ENCODE data around the gene CAP2.
"Not testable (repeated sequence)": the region's sequence is repeated elsewhere in the genome, so short reads cannot be mapped to it uniquely, and the experiment has no call there.

Gene CAP2

DNA sequence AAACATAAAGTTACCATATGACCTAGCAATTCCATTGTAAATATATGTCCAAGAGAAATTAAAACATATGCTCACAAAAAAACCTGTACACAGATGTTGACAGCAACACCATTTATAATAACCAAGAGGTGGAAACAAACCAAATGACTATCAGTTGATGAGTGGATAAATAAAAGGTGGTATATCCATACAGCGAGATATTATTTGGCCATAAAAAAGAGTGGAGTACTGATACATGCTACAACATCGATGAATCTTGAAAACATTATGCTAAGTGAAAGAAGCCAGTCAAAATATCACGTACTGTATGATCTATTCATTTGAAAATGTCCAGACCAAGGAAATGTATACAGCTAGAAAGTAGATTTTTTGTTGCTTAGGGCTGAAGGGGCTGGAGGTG is 2.9 kb downstream of the CAP2 start:
- no peak overlapping the region for H3K4me3 ChIP-seq (replicated peaks; ENCODE audit: low read depth, low read length)
- TF ChIP-seq, protein P1, sequence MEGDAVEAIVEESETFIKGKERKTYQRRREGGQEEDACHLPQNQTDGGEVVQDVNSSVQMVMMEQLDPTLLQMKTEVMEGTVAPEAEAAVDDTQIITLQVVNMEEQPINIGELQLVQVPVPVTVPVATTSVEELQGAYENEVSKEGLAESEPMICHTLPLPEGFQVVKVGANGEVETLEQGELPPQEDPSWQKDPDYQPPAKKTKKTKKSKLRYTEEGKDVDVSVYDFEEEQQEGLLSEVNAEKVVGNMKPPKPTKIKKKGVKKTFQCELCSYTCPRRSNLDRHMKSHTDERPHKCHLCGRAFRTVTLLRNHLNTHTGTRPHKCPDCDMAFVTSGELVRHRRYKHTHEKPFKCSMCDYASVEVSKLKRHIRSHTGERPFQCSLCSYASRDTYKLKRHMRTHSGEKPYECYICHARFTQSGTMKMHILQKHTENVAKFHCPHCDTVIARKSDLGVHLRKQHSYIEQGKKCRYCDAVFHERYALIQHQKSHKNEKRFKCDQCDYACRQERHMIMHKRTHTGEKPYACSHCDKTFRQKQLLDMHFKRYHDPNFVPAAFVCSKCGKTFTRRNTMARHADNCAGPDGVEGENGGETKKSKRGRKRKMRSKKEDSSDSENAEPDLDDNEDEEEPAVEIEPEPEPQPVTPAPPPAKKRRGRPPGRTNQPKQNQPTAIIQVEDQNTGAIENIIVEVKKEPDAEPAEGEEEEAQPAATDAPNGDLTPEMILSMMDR (IDR thresholded peaks at IDR 0.05; ENCODE audit: low read length, missing control alignments) = no peak
- no peak for DNase-seq (ENCODE audit: low read depth)

DNA sequence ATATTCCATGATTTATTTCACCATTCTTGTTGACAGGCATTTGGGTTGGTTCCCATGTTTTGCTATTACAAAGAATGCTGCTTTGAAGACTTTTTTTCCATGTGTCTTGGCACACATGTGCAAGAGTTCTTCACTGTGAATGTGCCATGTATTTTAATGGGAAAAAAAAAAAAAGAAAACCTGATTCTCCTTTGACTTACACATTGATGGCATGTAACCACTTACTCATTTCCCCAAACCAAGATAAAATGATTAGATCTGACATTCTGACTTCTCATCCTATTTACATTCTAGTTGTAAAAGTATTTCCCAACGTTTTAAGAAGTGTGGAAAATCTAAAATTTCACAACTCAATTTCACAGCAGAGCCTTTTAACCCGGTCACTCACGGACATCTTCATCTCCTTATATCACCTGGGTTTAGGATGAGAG is 4.4 kb downstream of the CAP2 start:
- no peak overlapping the region for H3K4me3 ChIP-seq (replicated peaks; ENCODE audit: low read depth, low read length)
- DNase-seq (ENCODE audit: low read depth) = peak; percentile 94
- TF ChIP-seq, protein P1 (IDR thresholded peaks at IDR 0.05; ENCODE audit: low read length, missing control alignments) = no peak

DNA sequence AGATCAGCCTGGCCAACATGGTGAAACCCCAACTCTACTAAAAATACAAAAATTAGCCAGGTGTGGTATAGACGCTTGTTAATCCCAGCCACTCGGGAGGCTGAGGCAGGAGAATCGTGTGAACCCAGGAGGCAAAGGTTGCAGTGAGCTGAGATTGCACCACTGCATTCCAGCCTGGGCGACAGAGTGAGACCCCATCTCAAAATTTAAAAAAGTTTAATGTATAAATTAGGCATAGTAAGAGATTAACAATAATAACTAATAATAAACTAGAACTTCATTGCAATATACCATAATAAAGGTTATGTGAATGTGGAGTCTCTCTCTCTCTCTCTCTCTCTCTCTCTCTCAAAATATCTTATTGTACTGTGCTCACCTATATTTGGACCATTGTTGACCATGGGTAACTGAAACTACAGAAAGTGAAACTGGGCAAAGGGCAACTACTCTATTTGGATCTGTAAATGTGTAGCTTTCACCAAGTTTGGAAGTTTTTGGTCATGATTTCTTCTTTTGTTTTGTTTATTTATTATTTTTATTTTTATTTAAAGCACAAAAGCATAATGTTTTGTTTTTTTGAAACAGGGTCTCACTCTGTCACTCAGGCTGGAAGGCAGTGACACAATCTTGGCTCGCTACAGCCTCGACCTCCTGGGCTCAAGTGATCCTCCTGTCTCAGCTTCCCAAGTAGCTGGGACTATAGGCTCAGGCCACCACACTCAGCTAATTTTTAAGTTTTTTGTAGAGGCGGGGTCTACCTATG is 12.0 kb downstream of the CAP2 start:
- not testable (repeated sequence) for DNase-seq (ENCODE audit: low read depth)

DNA sequence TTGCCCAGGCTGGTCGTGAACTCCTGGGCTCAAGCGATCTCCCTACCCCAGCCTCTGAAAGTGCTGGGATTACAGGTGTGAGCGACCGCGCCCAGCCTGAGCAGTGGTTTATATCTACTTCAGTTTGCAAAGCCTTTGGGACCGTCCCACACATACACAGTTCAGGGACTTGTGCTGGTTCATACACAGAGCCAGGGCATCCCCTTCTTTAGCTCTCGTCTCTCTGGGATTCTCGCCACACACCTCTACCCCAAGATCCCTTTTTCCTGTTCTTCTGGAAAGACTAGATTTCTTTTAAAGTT is 12.5 kb downstream of the CAP2 start:
- no peak for DNase-seq (ENCODE audit: low read depth)
- no peak overlapping the region for H3K4me3 ChIP-seq (replicated peaks; ENCODE audit: low read depth, low read length)
- TF ChIP-seq, protein P1 (IDR thresholded peaks at IDR 0.05; ENCODE audit: low read length, missing control alignments) = no peak

More for the DNA sequence above, 12.0 kb downstream of the CAP2 start:
- not testable (repeated sequence) for H3K4me3 ChIP-seq (replicated peaks; ENCODE audit: low read depth, low read length)

DNA sequence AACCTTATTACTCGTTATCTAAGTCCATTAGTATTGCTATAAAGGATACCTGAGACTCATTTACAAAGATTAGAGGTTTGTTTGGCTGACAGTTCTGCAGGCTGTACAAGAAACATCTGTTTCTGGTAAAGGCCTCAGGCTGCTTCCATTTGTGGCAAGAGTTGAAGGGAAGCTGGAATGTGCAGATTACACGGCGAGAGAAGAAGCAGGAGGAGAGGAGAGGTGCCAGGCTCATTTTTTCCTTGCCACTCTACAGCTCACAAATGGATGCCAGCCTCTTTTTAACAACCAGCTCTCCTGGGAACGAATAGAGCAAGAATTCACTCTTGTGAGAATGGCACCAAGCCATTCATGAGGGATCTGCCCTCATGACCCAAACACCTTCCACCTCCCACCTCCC is 14.7 kb downstream of the CAP2 start:
- TF ChIP-seq, protein P1 (IDR thresholded peaks at IDR 0.05; ENCODE audit: low read length, missing control alignments) = no peak
- no peak for DNase-seq (ENCODE audit: low read depth)
- no peak overlapping the region for H3K4me3 ChIP-seq (replicated peaks; ENCODE audit: low read depth, low read length)

DNA sequence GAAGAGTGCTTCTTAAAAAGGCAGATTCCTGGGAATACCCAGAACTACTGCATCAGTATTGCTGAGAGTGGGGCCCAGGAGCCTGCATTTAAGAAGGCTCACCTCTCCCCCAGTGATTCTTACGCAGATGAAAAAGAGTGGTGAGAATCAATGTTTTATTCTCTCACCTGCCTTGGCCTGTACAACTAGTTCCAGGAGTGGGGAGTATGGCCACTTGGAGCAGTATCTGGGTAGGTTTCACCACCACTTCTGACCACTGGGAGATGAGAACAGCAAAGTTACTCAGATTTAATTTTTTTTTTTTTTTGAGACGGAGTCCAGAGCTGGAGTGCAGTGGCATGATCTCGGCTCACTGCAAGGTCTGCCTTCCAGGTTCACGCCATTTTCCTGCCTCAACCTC is 16.9 kb downstream of the CAP2 start:
- H3K4me3 ChIP-seq (replicated peaks; ENCODE audit: low read depth, low read length) = no peak overlapping the region
- TF ChIP-seq, protein P1 (IDR thresholded peaks at IDR 0.05; ENCODE audit: low read length, missing control alignments) = no peak
- DNase-seq (ENCODE audit: low read depth) = no peak

DNA sequence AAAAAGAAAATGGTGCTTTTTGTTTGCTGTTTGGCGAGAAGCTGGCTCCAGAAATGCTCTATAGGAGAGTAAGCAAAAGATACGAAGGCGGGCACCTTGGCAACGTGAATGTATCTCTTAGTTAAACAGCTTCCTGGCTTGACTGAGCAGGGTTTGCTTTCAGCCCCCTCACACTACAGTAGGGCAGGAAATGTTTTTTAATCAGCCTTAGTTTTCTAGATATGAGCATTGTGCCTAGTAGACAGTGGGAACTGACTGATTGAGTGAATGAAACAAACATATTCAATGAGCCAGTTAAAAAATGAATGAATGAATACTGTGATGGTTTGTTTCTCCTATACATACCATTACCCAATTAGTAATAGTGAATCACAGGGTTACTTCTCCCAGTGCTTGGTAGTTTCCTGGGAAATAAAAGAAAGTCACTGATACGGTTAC is 19.9 kb downstream of the CAP2 start:
- TF ChIP-seq, protein P1 (IDR thresholded peaks at IDR 0.05; ENCODE audit: low read length, missing control alignments) = no peak
- no peak overlapping the region for H3K4me3 ChIP-seq (replicated peaks; ENCODE audit: low read depth, low read length)
- DNase-seq (ENCODE audit: low read depth) = peak; percentile 49

DNA sequence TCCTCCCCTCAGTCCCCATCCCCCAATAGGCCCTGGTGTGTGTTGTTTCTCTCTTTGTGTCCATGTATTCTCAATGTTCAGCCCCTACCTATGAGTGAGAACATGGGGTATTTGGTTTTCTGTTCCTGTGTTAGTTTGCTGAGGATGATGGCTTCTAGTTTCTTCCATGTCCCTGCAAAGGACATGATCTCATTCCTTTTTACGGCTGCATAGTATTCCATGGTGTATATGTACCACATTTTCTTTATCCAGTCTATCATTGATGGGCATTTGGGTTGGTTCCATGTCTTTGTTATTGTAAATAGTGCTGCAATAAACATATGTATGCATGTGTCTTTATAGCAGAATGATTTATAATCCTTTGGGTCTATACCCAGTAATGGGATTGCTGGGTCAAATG is 21.0 kb downstream of the CAP2 start:
- DNase-seq (ENCODE audit: low read depth) = not testable (repeated sequence)

More for the DNA sequence above, 21.0 kb downstream of the CAP2 start:
- H3K4me3 ChIP-seq (replicated peaks; ENCODE audit: low read depth, low read length) = not testable (repeated sequence)
